Gastroesophageal sphincter (tissue), 4 donors: Measurements from ENCODE around the gene LSP1. TPM values are rescaled to one million over a fixed set of nuclear protein-coding genes. Genes with fewer than 3 reads are reported as not detected.

ENCODE experiments used
- ATAC-seq: fragments of 150-250 bp; one replicate; pipeline ENCODE4 v1.9.1; 2016; ENCODE audit warnings: mild to moderate bottlenecking, moderate library complexity
- H3K27ac ChIP-seq, 4 donors: fragments of 200-600 bp; sonication (generic) in 3 of 4; 1 replicate in 3 of 4; 2 replicates in 1 of 4; pipeline ENCODE4 v1.5.1; 2016 to 2019
- H3K27me3 ChIP-seq: fragments of 200-600 bp; sonication (generic); one replicate; pipeline ENCODE4 v1.5.1; 2019
- H3K36me3 ChIP-seq, 2 donors: fragments of 200-600 bp; sonication (generic); one replicate each; pipeline ENCODE4 v1.5.1; 2019; ENCODE audit warnings: control low read depth in 1 of 2
- H3K4me1 ChIP-seq, 3 donors: fragments of 200-600 bp; sonication (generic); 1 replicate in 2 of 3; 2 replicates in 1 of 3; pipeline ENCODE4 v1.5.1; 2016 to 2019; ENCODE audit warnings: control low read depth in 2 of 3
- H3K4me3 ChIP-seq, 2 donors: fragments of 200-600 bp; sonication (generic); one replicate each; pipeline ENCODE4 v1.5.1; 2019; ENCODE audit warnings: mild to moderate bottlenecking in 1 of 2, moderate library complexity in 1 of 2
- H3K9me3 ChIP-seq, 3 donors: fragments of 200-600 bp; sonication (generic); one replicate each; pipeline ENCODE4 v1.5.1; 2017 to 2019; ENCODE audit warnings: control low read depth in 2 of 3
- CTCF ChIP-seq, 4 experiments: fragments of 200-600 bp in 2 of 4; fragments of 450-650 bp in 2 of 4; sonication (generic) in 1 of 4; IDR thresholded peaks; one replicate each; pipeline ENCODE4 v1.5.1; 2017 to 2019; ENCODE audit warnings: antibody characterized with exemption in 4 of 4, mild to moderate bottlenecking in 2 of 4, moderate library complexity in 2 of 4
- EP300 ChIP-seq: sonication (generic); formaldehyde crosslinking; IDR thresholded peaks from one replicate; pipeline ENCODE4 v1.6.1; 2017; ENCODE audit warnings: antibody characterized with exemption, mild to moderate bottlenecking
- POLR2A ChIP-seq, 2 donors: fragments of 450-650 bp; IDR thresholded peaks; one replicate each; pipeline ENCODE4 v1.6.1; 2017; ENCODE audit warnings: antibody characterized with exemption in 2 of 2, mild to moderate bottlenecking in 2 of 2, moderate library complexity in 1 of 2
- POLR2AphosphoS5 ChIP-seq: sonication (generic); formaldehyde crosslinking; IDR thresholded peaks from one replicate; pipeline ENCODE4 v1.6.1; 2017; ENCODE audit warnings: antibody characterized with exemption
- WGBS, 2 donors: methylation state at CpG; one replicate each; pipeline ENCODE4 v1.1.5; 2018; ENCODE audit warnings: low coverage in 1 of 2; 5-methylcytosine and 5-hydroxymethylcytosine counted together
- total RNA-seq, 4 donors: library from RNA; depleted of rRNA; stranded (reverse); fragments of >200 nt; gene quantifications; one replicate each; pipeline ENCODE4 v1.1.0, GENCODE V29; 2016

LSP1 gene
- total RNA-seq, 4 donors from 2014 or later = 13.4 to 133 (median 47.7) TPM

GRCh38 chr11:1854132-1854948 lies 1.5 kb downstream of the LSP1 start:
- WGBS, 2 donors = 81 to 95% methylated on average over 3 to 9 of the region's 27 CpGs
- Histone ChIP-seq H3K27ac (no peak overlapping the region), H3K4me3 (peak overlapping the region in 1 of 2 donors; percentile 33), H3K4me1 (no peaks in the 10 kb centered on the region), H3K9me3 (no peaks in the 10 kb centered on the region), H3K27me3 (no peaks in the 10 kb centered on the region), H3K36me3 (no peaks in the 10 kb centered on the region)
- ATAC-seq = no peak
- TF ChIP-seq POLR2AphosphoS5 = no peak

GRCh38 chr11:1854949-1855885 lies 2.3 kb downstream of the LSP1 start:
- Histone ChIP-seq H3K9me3 (no peaks in the 10 kb centered on the region), H3K27me3 (no peaks in the 10 kb centered on the region), H3K4me3 (no peak overlapping the region), H3K4me1 (no peaks in the 10 kb centered on the region), H3K27ac (no peak overlapping the region), H3K36me3 (no peaks in the 10 kb centered on the region)
- no CpG with 5 or more reads among the region's 26 CpGs for WGBS, 2 donors
- no peak for ATAC-seq
- TF ChIP-seq POLR2AphosphoS5 = no peak

DNA sequence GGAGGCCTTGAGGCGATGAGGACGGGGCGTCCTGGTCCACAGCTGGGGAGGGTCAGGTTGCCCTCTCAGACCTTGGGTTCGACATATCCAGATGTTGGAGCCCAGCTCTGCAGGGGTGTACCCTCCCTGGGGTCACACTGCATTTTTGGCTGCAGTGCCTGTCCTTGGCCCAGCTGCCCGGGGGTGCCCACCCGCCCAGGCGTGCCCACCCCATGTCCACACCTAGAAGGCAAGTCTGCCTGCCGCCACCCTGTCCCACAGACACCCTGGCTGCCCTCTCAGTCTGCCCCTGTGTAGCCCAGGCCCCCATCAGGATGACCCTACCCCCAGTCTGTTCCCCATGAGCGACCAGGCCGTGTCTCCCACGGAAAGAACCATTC lies 3.0 kb downstream of the LSP1 start:
- no peaks in the 10 kb centered on the region for H3K9me3 ChIP-seq
- no peaks in the 10 kb centered on the region for H3K27me3 ChIP-seq
- WGBS, 2 donors = no CpG with 5 or more reads among the region's 11 CpGs
- no peaks in the 10 kb centered on the region for H3K4me1 ChIP-seq
- TF ChIP-seq CTCF (IDR thresholded peaks at IDR 0.05) (no peak), POLR2AphosphoS5 (no peak), POLR2A (IDR thresholded peaks at IDR 0.05) (no peak), EP300 (no peak)
- no peak overlapping the region for H3K27ac ChIP-seq
- no peak overlapping the region for H3K4me3 ChIP-seq
- no peaks in the 10 kb centered on the region for H3K36me3 ChIP-seq
- no peak for ATAC-seq

DNA sequence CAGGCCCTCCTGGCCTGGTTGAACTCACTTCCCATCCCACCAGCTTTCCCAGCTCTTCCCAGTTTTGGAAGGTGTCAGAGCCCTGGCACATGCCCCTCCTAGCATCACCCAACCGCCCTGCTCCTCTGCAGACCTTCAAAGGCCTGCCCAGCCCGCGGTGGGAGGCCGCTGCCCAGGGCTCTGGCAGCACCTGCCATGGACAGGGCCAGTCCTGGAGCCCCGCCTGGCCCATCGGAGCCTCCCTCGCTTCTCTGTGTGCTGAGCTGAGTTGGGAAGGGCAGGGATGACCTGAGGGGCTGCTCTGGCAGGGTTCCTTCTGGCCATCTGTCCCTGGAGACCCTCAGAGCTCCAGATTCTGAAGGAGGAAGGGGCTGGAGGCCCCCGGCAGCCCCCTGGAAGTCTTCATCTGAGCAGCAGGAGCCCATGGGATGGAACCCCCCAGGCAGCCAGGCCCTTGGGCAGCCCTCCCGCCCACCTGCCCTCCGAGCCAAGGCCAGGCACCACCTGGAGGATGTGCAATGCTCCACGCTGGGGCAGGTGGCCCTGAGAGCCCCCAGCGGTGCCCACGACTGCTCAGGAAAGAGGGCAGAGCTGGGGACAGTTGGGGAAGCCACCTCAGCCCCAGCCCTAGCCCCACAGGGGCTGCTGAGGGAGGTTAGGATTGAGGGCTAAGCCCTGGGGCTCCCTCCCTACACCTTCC lies 3.6 kb downstream of the LSP1 start:
- TF ChIP-seq POLR2AphosphoS5 (no peak), POLR2A (IDR thresholded peaks at IDR 0.05) (no peak), CTCF (IDR thresholded peaks at IDR 0.05) (no peak), EP300 (no peak)
- WGBS, 2 donors = 92% methylated on average over 7 of the region's 13 CpGs; no CpG with 5 or more reads in 1 of the 2 donors

DNA sequence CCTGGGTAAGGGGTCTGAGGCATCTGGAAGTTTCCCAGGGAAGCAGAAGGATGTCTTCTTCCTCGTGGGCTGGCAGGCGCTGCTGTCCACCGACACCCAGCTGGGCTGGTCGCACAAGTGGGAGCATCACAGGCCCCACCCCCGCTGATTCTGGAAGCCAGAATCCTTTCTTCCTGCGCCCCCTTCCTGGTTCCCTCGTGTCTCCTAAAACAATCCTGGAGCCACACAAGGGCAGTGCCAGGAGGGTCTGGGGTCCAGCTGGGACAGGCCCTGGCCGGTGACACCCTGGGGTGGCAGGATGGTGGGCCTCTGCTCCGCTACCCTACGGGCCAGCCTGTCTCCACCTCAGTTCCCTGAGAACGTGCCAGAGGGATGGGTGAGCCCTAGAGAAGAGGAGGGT lies 4.2 kb downstream of the LSP1 start:
- no peak for TF ChIP-seq POLR2A (IDR thresholded peaks at IDR 0.05)
- TF ChIP-seq CTCF (IDR thresholded peaks at IDR 0.05) = no peak
- no peak for TF ChIP-seq POLR2AphosphoS5
- TF ChIP-seq EP300 = no peak
- ATAC-seq = no peak
- no peaks in the 10 kb centered on the region for H3K4me1 ChIP-seq
- H3K27ac ChIP-seq = no peak overlapping the region
- H3K9me3 ChIP-seq = no peaks in the 10 kb centered on the region
- 83% methylated on average over 3 of the region's 11 CpGs; no CpG with 5 or more reads in 1 of the 2 donors for WGBS, 2 donors
- no peaks in the 10 kb centered on the region for H3K27me3 ChIP-seq
- no peak overlapping the region for H3K4me3 ChIP-seq
- no peaks in the 10 kb centered on the region for H3K36me3 ChIP-seq

More for the DNA sequence above, 3.6 kb downstream of the LSP1 start:
- no peaks in the 10 kb centered on the region for H3K36me3 ChIP-seq
- H3K27me3 ChIP-seq = no peaks in the 10 kb centered on the region
- no peak overlapping the region for H3K4me3 ChIP-seq
- ATAC-seq = no peak
- H3K9me3 ChIP-seq = no peaks in the 10 kb centered on the region
- no peak overlapping the region for H3K27ac ChIP-seq
- H3K4me1 ChIP-seq = no peaks in the 10 kb centered on the region
